Cerebellar cortex (tissue), 1 donor: ENCODE data around the gene KLHL41.
"Not testable (repeated sequence)": the region's sequence is repeated elsewhere in the genome, so short reads cannot be mapped to it uniquely, and the experiment has no call there.

Experiments
- DNase-seq: peaks from one replicate; pipeline ENCODE4 v3.0.0-alpha.2; 2015; ENCODE audit warnings: low spot score

KLHL41 gene

DNA sequence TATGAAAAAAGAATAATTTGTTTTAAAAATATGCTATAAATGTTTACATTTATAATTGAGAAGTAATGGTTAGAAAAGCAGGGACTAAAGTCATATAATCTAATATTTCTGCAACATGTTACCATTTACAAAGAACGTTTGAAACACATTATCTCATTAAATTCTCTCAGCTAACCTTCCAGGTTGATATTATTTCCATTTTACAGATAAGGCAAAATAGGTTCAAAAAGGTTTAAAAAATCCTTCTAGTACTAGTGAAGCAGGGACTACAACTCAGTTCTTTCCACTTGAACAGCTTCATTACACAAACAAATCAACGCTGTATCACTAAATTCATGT is 63.3 kb downstream of the KLHL41 start:
- DNase-seq = peak; percentile 12

DNA sequence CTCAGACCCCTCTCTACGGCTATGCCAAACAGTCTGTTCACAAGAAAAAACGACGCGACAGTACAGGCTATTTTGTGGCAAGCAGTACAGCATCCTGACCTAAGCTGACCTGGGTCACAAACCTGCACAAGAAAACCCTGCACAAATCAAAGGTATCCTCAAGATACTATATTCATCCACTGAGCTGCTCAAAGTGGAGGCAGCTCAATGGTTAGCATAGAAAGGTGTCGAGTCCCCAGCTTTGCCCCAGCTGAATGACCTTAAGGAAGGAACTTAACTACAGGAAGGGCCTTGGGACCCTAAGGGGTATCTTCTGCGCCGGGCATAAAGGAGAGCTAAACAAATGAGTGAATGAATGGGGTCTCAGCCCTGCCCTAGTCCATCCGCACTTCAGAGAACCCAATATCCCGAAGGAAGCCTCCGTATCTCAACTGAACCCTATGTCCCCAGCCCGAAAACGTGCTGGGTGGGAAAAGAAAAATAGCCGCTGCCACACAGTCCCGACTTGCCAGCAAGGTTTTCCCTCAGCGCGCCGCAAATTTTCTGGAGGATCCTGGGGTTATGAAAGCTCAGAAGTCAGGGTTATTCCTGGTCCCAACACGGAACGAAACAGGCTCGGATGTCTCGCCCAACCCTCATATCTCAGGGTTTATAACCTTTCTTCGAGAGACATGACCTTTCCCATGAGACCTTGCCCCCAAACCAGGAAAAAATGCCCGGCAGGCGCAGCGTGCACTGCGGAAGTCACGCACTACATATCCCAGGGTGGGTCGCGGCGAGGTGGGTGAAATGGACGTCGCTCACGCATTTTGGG is 63.9 kb downstream of the KLHL41 start, which contains the start of gene FASTKD1:
FASTKD1 (minus strand) TSS at position 706 of the 814 bp plus-strand sequence. CDS start 1,836 bp downstream, outside the sequence.
- peak; percentile 96 for DNase-seq

DNA sequence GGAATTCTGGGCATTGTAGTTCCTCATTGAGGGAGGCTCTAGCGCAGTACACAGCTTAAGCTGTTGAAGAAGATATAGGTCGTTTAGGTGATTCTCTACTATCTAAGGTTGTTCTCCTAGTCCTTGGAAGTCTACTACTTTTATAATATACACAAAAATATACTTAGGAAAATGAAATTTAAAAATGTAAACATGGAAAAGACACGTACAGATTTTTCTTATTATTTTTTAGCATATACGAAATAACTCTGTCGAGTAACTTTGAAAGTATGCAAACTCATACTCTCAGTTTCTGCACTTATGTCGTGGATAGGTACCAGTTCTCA is 64.4 kb downstream of the KLHL41 start:
- DNase-seq = no peak

GRCh38 chr2:169574539-169574938 is 65.0 kb downstream of the KLHL41 start:
- not testable (repeated sequence) for DNase-seq

- not testable (repeated sequence) for DNase-seq
Measured at GRCh38 chr2:169575264-169575663, 65.8 kb downstream of the KLHL41 start.
